Jurkat, Clone E6-1 (cell line): ENCODE measurements around the gene PRKCA.
A peak's percentile ranks its signal among the peaks of the same experiment; 100 is the strongest.

Source experiments
- DNase-seq: peaks from one replicate; pipeline ENCODE4 v3.0.0-alpha.2; 2011; ENCODE audit warnings: low read depth, low spot score
- H3K4me3 ChIP-seq: 2 replicates; pipeline ENCODE4 v1.5.1; 2011; ENCODE audit warnings: mild to moderate bottlenecking, low read length, control low read depth, moderate library complexity

PRKCA gene

GRCh38 chr17:66422186-66422585, 119.8 kb downstream of the PRKCA start:
- H3K4me3 ChIP-seq: no peak overlapping the region
- no peak for DNase-seq

DNA sequence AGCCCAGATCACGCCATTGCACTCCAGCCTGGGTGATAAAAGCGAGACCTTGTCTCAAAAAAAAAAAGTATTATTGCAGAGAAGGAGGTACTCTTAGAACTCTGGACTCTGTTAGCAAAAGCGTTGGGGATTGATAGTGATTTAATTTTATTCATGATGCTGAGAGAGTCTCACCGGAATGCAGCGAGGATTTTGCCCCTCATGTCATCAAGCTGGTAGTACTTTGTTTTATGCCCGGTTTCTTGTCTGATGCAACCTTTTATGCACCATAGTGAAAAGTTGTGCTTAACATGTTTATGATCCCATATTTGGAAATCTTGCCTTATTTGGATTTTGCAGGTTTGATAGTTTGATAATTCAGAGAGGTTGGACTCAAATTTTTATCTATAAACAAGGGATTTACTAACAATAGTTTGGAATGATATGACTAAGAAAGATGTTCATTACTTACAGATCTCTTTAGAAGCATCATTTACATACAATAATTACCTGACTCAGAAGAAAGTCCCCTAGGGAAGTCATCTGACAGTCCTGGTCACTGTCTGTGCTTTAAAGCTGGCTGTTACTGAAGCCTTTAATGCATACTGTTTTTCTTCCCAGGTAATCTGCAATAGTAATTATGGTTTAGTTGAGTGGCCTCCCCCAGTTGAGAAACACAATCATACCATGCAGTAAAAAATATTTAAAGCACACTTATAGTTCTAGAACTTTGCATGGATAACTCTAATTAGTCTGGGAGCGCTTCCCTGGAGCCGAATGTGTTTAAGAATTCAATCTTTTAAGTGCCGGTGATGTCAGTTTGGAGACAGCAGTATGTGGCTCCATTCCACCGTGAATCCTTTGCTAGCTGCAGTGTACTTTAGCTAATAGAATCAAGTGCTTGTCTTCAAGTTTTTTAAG, 120.9 kb downstream of the PRKCA start:
- no peak overlapping the region for H3K4me3 ChIP-seq
- no peak for DNase-seq

GRCh38 chr17:66425756-66426396, 123.5 kb downstream of the PRKCA start:
- peak overlapping the region; percentile 6; the same call in 1 of the 2 replicates for H3K4me3 ChIP-seq
- no peak for DNase-seq

DNA sequence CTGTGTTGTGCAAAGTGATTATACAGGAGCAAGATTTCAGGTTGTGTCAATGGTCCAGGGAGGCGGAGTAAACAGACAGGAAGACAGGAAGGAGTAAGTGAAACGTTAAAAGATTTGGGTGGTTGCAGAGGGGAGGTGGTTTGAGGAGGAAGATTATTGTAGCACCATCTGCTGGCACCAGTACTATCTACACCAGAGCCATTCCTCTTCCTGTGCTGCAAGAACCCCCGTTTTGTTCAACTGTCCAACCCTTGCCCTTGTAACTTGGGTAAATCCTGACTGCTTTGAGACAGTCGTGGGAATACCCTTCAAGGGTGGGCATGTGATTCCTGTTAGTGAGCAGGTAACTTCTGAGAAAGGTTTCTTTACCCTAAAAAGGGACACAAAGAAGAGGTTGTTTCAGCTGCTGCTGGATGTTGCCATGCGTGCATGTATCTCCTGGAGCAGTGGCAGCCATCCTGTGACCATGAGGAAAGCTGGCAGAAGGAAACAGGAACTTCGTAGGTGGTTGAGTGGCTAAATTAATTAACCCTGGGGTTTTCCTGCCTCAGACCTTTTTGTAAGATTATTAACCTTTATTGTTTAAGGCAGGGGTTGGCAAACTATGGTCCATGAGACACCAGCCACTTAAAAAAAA, 124.1 kb downstream of the PRKCA start:
- DNase-seq: peak; percentile 93
- peak overlapping the region; percentile 6; the same call in 1 of the 2 replicates for H3K4me3 ChIP-seq

GRCh38 chr17:66427134-66427533, 124.7 kb downstream of the PRKCA start:
- no peak overlapping the region for H3K4me3 ChIP-seq
- no peak for DNase-seq

GRCh38 chr17:66429680-66430079, 127.3 kb downstream of the PRKCA start:
- DNase-seq: no peak
- H3K4me3 ChIP-seq: no peak overlapping the region

DNA sequence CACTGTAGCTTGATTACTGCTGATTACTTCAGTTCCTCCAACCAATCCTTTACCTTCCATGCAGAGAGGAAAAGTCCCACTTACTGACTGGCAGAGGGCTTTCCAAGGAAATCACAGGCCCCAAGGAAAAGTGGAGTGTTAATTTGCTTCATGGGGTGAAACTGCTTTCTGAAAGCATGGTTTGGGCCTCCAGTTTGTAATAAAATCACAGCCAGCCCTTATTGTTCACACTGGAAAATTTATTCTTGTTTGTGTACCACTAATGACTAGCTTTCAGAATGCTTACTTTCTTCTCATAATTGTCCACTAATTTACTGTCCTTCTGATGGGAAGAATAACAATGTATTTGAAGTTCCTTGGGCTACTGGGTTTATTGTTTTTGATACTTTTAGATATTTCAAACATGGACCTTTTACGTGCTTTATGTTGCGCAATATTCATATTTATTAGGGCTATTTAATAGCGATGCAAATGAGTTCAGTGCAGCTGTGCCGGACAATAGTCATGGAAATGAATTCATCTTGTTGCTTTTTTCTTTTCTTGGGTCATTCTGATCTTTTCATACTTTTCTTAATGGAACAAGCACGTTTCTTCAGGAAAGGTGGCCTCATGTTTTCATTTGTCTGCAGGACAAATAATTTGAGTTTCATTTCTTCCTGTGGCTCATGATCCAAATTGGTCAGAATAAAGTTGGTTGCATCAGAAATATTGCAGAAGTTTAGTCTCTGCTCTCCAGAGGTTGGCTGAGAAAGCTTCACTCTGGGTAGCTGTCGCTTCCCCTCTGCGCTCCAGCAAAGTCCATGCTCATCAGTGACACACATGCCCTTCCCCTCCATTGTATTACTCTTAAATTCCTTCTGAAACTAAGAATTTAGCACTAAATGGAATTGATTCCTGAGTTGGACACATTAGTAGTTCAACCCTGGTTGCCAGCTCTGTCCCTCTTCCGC, 128.7 kb downstream of the PRKCA start:
- H3K4me3 ChIP-seq: no peak overlapping the region
- DNase-seq: no peak

DNA sequence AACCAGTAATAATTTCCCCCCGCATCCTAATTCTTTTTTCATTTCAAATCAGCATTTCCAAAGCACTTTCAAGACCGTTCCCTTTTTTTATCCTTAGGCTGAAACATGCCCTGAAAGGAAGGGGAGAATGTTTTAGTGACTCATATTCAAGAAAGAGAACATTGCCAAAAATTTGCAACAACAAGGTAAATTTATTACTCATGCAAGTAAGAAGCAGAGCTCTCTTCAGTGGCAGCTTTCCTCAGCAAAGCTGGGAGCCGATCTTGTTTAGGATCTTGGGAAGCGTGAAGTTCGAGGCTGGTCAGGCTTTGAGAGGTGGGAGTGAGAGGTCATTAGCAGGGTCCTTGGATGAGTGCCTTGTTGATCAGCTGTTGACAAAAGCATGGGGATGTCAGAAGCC, 129.5 kb downstream of the PRKCA start:
- no peak overlapping the region for H3K4me3 ChIP-seq
- no peak for DNase-seq

- DNase-seq: no peak
- no peak overlapping the region for H3K4me3 ChIP-seq
These were observed 130.1 kb downstream of the PRKCA start for GRCh38 chr17:66432411-66432957.

DNA sequence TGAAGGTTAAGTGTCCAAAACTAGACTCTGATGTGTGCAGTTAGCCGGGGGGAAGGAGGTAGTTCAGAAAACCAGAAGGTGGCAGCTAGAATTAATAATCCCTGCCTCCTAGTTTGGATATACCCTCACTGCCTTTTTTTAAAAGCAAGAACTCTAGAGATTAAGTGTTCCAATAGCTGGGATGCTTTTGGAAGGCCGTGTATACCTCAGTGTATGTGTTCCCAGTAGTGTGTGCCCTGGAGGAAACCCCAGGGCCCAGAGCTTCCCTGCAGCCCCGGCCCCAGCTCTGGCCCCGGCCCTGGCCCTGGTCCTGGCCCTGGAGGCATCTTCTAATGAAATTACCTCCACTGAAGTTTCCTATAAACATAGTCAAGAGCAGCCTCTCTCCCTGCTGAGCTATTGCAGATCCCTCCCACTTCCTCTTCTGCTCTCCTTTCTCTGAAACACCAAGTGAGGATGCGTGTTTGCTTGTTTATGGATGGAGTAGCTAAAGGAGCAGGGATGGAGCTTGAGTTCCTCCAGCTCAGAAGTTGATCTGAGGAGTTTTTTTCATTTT, 130.7 kb downstream of the PRKCA start:
- no peak for DNase-seq
- H3K4me3 ChIP-seq: no peak overlapping the region

- no peak for DNase-seq
- no peak overlapping the region for H3K4me3 ChIP-seq
These were observed 132.8 kb downstream of the PRKCA start for GRCh38 chr17:66435182-66435581.

DNA sequence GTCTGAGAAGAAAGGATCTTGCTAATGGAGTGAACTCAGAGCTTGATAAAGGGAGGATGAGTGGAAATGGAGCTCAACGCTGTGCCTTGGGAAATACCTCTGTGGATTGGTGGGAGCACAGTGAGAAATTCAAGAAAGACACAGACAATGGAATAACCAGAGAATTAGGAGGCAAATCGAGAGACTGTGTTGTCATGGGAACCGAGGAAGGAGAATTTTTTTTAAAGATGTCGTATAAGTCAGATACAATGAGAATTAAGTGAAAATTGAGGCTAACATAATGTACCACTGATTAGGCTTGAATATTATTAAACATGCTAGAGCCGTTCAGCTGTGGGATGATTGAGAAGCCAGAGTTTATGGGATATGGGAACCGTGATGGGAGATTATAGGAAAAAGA, 134.2 kb downstream of the PRKCA start:
- no peak overlapping the region for H3K4me3 ChIP-seq
- no peak for DNase-seq

DNA sequence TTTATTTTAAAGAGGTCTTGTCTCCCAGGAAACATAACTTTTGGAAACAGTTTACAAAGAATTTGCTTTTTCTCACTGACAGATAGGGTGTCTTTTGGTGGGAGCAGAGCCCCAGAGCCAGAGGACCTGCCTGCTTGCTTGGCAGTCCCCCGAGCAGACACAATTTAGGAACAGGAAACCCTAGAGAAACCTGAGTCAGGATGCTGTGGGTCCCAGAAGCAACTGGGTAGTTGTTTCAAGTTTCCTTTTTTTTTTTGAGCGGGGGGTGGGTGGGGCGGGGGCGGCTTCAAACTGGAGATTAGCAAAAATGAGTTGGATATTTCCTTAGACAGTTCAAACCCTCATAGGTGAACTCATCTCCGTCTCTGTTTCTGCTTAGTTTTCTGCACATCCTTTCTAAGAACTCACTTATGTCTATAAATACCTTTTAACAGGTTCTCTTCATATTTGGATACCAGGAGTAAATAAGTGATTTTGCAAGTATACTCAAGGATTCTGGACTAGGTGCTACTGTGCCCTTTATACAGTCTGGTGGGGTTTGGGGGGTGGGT, 135.1 kb downstream of the PRKCA start:
- peak; percentile 69 for DNase-seq
- H3K4me3 ChIP-seq: no peak overlapping the region

DNA sequence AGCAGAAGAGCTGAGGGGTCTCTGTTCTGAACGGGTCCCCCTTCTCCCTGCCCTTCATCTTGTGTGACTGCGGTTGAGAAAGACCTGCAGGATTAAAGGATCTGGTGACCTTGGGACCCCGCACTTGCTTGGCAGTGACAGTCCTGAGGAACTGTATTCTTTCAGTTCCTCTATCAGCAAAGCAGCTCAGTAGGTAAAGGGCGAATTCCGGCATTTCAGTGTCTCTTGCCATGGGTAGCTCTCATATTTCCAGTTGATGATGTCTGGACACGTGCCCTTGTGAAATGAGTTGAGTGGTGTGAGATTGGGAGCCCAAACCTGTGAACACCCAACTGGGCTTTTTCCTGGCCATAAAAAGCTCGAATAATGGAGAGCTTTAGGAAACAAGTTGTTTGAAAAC, 135.7 kb downstream of the PRKCA start:
- no peak for DNase-seq
- no peak overlapping the region for H3K4me3 ChIP-seq

DNA sequence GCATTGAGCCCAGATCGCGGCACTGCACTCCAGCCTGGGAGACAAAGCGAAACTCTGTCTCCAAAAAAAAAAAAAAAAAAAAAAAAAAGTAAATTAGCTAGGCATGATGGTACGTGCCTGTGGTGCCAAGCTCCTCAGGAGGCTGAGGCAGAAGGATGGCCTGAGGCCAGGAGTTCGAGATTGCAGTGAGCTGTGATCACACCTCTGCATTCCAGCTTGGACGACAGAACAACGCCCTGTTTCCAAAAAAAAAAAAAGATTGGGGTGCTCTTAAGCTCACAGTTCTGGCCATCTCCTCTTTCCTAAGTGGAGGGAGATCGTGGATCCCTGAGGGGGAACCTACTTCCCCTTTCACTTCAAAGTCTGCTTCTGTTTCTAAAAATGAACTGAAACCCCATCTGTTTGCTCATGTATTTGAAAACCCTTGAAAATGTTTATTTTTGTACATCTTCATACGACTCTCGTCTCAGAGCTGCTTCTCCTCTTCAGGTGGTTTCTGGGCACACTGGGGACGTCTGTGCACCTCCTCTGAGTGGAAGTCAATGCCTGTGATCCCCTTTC, 138.8 kb downstream of the PRKCA start:
- peak overlapping the region; percentile 20 for H3K4me3 ChIP-seq
- DNase-seq: no peak

DNA sequence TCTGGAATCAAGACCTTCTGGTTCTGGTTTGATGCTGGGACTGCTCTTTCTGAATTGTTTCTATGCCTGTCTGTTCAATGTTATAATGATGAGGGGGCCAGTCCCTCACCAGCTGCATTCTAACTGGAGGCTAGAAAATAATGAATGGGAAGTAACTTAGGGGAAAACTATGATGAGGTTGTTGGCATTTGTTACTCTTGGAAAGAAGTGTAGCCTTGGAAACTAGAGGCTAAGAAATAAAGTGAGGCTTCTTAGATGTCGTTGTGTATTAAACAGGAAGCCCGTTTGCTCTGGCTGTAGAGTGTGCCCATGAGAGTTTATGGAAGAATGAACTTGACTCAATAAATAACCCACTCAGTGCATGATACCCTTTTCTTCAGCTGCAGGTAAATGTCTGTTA, 140.8 kb downstream of the PRKCA start:
- no peak for DNase-seq
- H3K4me3 ChIP-seq: no peak overlapping the region

- DNase-seq: no peak
- H3K4me3 ChIP-seq: no peak overlapping the region
These were observed 141.2 kb downstream of the PRKCA start for GRCh38 chr17:66443606-66444005.

DNA sequence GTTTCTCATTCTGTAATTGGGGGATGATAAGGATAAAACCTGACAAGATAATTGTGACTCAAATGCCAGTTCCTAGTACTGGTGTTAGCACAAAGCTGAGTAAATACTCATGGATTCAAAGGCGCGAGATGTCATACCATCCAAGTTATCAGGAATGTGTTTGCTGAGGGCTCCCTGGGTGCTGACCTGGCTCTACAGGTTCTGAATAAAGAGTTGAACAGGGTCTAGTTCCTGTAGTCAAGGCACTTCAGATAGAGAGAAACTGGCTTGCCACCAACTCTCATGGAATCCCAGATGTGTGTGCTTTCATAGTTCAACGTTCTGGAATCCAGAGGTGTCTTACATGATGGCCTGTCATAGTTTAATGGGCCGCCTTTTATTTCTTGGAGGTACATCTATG, 141.6 kb downstream of the PRKCA start:
- H3K4me3 ChIP-seq: no peak overlapping the region
- DNase-seq: no peak
